GM19193 (cell line): ENCODE measurements around the gene RNF130.

ENCODE experiments used
- POLR2A ChIP-seq: IDR thresholded peaks from 4 replicates; pipeline ENCODE4 v1.6.1; 2011; ENCODE audit not compliant: insufficient read depth, insufficient read length; ENCODE audit errors: extremely low read depth

The RNF130 gene

DNA sequence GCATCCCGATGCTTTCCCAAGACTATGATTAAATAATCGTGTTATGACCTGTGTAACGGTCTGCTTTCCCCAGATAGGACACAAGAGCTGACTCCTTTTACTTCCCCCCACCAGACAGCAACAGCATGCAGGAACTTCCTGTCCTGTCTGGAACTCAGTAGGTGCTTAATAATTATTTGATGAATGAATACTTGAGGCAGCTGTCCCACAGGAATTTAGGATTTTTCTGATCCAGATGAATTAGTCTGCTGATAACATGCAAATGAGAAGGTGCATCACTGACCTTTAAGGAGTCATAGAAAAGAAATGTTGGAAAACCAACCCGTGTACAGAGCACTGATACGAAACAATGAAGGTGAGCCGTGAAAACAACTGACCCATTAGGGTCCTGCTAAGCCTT is 12.2 kb downstream of the RNF130 start:
- TF ChIP-seq POLR2A = no peak

DNA sequence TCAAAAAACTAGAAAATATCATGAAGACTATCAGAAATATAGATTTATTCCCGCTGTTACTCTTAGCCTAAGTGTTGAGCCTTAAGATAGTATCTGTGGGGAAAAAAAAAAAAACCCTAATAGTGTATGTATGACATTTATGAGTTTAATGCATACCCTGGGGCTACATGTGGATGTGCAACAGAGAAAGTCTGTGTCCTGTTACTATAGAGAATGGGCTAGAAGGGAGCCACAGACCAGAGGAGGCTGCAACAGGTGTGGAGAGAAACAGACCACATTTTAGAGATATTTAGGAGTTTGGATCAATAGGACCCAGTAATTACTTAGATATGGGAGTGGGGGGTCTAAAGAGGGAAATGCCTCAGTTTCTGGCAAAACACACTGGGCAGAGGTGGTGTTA is 15.4 kb downstream of the RNF130 start:
- TF ChIP-seq POLR2A = no peak

DNA sequence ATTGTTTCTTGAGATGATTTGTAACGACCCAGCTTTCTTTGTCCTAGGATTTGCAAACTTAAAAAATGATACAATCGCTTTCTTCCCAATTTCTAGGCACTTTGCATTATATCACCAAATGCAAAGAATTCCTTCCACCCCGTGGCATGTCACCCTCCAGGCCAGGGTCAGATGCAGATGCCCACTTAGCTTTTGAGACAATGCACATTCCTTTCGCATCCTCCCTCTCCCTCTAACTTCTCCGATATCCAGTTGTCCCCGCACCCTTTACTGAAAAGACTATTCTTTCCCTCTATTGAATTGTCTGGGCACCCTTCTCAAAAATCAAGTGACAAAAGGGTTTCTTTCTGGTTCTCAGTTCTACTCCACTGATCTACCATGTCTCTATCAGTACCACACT is 17.3 kb downstream of the RNF130 start:
- no peak for TF ChIP-seq POLR2A

DNA sequence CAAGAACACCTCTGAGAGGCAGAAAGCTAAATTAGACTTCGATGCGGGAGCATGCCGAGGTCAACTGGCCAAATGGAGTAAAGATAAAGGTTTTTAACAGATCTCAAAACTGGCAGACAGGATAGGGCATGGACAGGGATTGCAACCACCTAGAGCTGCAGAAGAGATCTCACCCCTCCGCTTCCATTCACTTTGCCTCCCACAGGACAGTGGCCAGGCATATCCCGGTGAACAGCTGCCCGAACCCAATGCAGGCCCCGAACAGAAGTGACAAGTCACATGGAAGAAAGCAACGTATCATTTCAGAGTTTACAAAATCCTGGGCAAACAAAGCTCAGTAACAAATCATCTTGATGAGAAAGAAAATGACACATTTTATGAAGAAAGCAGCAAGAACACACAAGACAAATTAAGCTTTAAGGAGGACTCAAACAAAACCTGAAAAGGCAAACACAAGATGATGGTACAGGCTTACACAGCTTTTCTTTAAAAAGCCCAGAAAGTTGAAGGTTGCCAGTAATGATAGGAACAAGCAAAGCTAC is 18.4 kb downstream of the RNF130 start:
- TF ChIP-seq POLR2A = no peak

DNA sequence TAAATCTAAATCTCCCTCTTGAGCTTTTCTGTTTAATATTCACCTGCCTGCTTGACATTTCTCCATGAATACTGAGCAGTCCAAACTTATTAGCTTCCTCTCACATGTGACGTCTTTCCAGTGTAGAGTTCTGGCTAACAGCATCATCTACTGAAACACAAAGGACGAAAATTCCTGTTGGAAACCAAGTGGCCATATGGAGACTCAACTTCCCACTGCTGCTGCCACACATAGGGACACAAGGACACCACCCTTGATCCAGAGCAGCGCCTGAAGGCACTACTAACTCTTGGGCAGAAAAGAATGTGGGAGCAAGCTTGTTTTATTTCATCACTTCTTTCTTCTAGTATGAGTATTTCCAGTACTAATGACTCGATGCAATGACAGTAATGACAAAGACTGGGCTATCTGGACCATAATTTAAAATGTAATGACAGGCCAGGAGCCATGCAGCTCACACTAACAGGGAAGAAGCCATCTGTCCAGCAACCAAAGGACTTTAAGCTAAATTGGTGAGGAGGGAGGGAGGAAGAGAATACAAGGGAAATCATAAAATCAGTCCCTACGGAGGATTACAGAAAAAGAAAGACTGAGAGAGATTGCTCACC is 19.2 kb downstream of the RNF130 start:
- no peak for TF ChIP-seq POLR2A

DNA sequence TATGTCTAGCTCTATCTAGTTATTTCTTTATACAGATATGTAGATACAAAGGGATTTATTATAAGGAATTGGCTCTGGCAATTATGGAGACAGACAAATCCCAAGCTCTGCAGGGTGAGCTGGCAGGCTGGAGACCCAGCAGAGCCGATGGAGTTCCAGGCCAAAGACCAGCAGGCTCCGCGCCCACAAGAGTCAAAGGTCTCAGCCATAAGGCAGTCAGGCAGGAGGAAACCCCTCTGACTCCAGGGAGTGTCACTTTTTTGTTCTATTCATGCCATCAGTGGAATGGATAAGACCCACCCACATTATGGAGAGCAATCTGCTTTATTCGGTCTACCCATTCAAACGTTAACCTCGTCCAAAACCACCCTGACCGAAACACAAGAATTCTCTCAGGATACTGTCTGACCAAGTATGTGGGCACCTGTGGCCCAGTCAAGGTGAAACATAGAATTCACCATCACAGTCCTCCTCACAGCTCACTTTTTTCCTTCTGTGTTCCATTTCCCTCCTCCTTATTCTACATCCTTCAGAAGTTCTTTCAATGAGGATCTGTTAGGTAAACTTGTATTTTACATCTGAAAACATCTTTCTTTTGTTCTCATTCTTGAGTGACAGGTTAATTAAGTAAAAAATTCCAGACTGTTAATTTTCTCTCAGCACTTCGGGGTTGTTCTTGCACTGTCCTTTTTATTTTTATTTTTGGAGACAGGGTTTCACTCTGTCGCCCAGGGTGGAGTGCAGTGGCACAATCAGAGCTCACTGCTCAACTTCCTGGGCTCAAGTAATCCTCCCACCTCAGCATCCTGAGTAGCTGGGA is 21.2 kb downstream of the RNF130 start:
- TF ChIP-seq POLR2A = no peak

DNA sequence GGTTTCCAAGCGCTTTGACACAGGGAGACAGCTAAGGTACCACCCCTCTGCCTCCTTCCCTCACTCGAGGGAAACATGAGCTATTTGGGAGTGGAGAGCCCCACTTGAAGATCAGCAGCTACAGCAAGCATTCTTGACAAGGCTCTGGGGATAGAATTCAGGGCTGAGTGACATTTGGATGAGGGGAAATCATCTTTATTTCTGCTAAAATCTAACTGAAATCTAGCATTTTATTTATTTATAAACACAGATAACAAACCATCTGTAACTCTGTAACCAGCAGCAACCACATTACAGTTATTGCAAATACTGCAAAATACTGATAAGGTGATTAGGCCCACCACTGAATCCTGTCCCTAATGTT is 22.4 kb downstream of the RNF130 start:
- TF ChIP-seq POLR2A = no peak

DNA sequence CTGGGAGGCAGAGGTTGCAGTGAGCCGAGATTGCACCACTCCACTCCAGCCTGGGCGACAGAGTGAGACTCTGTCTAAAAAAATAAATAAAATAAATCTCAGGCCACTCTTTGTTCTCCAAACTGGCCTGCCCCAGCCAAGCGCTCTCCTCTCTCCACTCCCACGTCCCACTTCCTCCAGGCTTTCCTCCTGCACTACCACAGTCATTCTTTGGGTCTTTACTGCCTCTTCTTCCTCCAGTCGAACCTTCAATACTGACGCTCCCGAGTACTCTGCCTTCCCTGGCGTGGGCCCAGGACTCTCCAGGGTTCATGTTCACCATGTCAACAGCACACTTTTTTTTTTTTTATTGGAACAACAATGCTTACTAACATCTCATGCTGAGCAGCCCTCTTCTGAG is 23.9 kb downstream of the RNF130 start:
- no peak for TF ChIP-seq POLR2A

DNA sequence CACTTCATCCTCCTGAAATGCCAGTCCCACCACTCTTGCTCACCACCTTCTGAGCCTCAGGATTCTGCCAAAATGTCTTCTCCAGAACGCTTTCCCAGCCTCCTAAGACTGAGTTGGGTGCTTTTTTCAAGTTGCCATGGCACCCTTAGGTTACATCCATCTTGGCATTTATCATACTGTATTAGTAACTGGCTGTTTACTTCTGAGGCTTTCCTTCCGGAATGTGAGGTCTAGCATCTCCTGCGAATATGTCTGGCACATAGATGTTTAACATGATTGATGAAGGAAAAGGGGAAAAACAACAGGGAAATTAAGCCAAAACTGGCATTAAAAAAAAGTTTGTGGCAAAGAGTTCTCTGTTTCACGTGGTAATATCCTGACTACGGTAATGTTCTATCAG is 24.9 kb downstream of the RNF130 start:
- no peak for TF ChIP-seq POLR2A

DNA sequence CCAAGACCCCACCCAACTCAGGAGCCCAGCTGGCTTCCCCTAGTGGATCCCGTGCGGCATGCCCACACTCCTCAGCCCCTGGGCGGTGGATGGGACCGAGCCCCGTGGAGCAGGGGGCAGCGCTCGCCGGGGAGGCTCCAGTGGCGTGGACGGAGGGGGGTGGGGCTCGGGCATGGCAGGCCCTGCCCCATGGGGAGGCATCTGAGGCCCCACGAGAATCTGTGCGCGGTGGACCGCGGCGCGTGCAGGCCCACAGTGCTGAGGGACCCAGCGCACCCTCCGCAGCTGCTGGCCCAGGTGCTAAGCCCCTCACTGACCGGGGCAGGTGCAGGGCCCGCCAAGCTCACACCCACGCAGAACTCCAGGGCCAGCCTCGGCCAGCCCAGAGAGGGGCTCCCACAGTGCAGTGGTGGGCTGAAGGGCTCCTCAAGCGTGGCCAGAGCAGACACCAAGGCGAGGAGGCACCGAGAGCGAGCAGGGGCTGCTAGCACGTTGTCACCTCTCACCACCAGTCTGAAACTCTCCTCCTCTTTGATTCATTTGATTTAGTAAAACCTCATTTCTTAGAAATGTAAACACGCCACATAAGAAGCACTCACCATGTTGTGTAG is 25.6 kb downstream of the RNF130 start:
- no peak for TF ChIP-seq POLR2A

DNA sequence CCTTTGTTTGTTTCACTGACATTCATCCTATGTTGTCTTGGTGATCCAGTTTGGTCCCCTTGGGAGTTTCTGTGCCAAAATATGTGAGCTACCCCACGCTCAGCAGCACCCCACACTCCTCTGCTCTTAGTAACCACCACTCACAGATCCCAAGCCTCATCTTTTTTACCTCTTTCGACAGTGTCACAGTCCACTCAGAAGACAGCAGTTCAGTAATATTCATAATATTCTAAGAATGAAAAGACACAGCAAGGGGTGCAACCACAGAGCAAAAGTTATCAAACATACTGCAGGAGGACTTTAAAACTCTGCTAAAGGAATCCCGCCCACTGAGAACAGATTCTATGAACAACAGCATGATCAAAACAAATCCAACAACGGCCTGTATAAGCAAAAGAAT is 28.2 kb downstream of the RNF130 start:
- TF ChIP-seq POLR2A = no peak

DNA sequence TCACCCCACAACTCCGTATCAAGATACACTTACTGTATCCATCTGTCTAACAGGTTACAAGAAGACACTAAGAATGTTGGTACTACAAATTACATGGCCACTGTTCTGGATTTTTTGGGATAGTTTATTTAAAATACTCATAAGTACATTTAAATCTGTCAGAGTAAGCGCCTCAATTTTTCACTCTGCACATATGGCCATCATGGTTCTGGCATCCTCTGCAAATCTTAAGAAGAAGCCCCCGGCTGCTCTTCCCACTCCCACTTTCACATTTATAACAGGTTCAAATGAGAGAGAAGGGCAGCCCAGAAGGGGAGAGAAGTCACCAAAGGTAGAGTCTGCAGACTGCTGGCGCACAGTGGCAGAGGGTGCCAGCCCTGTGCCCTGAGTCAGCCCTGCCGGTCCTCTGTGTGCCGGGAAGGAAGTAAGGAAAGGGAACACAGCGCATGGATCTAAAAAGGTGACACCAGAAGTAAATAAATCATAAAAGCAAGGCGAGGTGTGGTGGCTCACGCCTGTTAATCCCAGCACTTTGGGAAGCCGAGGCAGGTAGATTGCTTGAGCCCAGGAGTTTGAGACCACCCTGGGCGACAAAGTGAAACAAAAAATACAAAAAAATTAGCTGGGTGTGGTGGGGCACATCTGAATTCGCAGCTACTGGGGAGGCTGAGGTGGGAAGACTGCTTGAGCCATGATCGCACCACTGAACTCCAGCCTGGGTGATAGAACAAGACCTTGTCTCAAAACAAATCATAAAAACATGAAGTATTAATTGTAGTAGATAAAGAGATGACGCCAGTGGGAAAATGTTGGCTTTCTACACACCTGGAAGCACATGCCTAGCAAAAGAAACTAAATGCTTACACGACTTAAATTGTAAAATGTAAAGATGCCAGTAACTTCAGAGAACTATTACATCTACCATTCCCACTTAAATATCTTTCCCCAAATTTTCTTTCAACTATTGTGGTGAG is 30.0 kb downstream of the RNF130 start:
- no peak for TF ChIP-seq POLR2A

DNA sequence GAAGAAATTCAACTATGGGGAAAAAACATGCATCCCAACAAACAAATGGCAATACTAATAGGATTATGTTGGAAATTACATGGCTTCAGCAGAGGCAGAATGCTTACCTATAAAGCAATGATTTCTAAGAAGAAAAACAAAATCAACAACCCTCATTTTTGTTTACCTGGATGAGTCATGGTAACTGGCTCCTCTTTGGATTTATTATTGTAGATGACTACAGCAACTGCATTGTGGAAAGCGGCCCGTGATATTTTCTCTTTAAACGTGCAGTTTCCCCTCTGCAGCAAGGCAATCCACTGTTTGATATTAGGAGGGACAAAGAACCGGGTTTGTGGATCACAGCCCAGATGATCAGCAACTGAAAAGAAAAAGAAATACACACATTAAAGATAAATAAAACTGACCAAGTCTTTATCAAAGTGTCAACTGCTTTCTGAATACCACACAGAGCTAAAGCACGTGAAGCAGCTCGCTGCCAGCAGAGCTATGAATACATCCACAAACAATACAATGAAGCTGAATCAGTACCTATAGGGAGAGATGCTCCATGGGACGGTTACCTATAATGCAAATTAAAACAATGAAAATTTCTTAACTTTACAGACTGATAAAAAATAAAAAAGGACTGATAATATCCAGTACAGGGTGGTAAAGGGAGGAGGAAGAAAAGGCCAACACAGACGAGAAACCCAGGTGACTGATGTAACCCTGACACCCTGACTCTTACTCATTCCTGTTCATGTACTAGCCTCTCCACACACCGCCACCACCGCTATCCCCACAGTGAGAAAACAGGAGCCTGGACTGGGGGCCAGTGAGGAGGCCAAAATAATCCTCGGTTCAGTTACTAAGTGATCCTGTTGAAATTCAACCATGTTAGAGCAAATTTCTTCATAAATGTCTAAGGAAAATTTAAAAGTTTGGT is 31.0 kb downstream of the RNF130 start:
- TF ChIP-seq POLR2A = no peak

DNA sequence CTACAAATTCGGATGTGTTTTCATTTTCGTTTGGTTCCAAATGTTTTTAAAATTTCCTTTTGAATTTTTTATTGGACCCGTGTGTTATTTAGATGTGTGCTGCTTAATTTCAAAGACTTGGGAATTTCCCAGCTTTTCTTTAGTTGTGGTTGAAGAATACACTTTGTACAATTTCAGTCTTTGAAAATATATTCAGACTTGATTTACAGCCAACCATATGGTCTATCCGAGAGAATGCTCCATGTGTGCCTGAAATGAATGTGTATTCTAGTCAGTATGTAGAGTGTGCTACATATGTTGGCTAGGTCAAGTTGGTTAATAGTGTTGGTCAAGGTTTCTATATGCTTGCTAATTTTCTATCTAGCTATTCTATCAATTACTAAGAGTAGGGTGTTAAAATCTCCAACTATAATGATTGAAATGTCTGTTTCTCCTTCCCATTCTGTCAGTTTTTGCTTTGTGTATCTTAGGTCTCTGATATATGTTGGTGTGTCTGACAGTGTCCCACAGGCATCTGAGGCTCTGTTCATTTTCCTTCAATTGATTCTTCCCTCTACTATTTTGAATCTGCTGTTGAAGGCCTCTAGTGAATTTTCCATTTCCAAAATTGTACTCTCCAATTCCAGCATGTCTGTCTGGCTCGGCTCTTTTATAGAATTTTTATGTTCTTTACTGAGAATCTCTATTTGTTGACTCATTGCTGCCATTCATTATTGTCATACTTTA is 36.2 kb downstream of the RNF130 start:
- TF ChIP-seq POLR2A = no peak

DNA sequence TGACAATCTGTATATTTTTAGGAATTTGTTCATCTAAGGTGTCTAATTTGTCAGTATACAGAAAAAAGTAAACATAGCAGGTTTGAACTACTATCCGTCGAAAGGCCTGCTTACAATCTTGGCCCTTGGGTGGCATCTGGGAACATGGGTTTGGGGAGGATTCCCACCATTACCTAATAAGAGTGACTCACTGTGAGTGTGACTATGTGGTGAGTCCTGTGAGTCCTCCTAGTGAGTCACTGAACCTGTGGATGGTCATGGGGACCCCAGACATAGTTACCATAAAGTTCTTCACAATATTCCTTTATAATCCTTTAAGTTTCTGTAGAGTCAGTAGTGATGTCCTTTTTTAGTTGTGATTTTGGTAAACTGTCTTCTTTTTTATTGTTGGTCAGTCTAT is 37.0 kb downstream of the RNF130 start:
- TF ChIP-seq POLR2A = no peak
